ENCODE measurements around the gene NAA35. TPM values are rescaled to one million over a fixed set of nuclear protein-coding genes. Genes with fewer than 3 reads are reported as not detected.
"Not testable (repeated sequence)": the region's sequence is repeated elsewhere in the genome, so short reads cannot be mapped to it uniquely, and the experiment has no call there.

The NAA35 gene
- total RNA-seq, result 15.6 and 16.2 TPM in 2 replicates

DNA sequence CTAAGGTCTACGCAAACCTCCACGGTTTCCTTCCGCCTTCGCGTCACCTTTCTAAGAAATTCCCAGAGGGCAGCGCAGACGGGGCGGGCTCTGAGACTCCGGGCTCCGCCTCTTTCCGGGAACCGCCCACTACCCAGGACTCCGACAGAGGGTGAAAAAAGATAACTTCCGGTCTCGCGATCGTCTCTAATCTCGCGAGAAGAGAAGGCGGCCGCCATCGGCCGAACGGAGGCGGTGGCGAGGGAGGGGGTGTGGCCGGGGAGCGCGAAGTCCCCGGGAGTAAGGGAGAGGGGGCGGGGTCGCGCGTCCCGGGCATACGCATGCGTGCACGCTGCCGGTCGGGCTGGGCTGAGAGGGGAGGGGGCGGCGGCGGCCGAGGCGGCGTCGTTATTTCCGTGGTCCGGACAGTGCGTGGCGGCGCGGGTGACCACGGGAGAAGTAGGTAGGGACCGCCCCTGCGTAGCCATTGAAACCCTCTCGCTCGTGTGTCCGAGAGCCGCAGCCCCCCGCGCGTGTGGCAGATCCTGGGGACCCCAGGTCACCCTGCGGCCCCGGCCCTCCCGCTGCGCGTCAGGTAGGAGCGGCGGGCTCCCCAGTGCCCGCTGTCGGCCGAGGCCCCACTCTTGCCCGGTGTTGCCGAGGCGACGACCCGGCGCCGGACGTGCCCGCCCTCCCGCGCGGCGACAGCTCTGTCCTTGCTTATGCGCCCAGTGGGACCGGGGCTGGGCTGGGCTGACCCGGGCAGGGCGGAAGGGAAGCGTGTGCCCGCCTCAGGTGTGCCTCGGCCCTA is at the start of gene NAA35:
NAA35 (plus strand) TSS at position 315 of the 790 bp plus-strand sequence. CDS start 1,014 bp downstream, outside the sequence.
- DNase-seq (ENCODE audit: low read depth in 2 of 2), result peak; percentile 93 to 97

DNA sequence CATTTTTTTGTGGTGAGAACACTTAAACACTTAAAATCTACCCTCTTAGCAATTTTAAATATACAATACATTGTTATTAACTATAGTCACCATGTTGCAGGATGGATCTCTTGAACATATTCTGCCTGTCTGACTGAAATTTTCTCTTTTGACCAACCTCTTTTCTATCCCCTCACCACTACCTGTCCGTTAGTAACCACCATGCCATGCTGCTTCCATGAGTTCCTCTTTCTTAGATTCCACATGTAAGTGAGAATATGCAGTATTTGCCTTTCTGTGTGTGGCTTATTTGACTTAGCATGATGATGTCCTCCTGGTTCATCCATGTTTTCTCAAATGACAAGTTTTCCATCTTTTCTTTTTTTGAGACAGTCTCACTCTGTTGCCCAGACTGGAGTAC is 48.5 kb upstream of the NAA35 start:
- no peak for DNase-seq (ENCODE audit: low read depth in 2 of 2)

DNA sequence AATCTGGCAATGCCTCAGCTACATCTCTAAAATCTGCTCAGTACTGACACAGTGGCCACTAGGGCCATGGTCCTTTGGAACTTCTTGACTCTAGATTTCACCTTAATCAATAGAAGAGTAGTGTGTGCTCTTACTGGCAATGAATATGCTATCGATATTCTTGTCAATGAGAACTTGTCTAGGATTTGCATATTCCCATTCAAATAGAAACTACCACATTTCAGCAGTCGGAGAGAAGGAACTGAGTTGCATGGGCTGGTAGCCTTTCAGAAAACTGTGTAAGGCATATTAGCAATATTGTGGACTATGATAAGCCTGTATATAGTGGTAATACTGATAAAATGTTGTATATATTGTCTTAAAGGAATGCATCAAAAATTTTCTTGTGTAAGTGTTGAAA is 45.3 kb upstream of the NAA35 start:
- no peak for DNase-seq (ENCODE audit: low read depth in 2 of 2)

DNA sequence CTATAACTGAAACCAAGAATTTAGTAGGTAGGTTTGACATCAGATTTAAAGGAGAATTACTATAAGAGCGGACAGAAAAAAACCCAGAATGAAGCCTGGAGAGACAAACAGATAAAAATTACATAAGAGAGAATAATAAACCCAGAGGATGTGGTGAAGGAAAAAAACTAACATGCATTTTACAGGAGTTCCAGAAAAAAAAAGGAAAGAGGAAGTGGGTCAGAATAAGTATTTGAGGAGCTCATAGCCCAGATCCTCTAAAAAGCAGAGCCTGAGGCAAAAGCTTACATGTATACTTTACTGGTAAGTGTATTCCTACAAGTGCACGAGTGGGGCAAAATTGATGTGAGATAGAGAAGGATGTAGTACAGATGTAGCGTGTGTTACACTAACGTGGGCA is 43.1 kb upstream of the NAA35 start:
- DNase-seq (ENCODE audit: low read depth in 2 of 2), result no peak

DNA sequence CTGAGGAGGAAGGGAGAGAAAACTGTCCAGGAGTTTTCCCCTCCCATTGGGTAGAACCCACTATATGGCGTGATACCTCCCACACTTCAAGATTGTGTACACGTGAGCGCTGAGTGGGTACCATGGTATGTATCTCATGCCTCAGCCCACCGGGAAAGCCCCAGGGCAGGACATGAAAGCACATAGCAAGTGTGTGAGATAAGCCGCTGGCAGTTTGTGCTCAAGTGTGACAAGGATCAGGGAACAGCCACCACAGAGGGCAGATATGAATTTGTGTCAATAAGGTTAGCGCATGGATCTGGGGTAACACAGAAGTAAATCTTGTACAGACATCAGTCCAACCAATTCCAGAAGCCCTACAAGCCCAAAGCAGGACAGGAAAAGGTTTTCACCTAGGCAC is 42.6 kb upstream of the NAA35 start:
- no peak for DNase-seq (ENCODE audit: low read depth in 2 of 2)

DNA sequence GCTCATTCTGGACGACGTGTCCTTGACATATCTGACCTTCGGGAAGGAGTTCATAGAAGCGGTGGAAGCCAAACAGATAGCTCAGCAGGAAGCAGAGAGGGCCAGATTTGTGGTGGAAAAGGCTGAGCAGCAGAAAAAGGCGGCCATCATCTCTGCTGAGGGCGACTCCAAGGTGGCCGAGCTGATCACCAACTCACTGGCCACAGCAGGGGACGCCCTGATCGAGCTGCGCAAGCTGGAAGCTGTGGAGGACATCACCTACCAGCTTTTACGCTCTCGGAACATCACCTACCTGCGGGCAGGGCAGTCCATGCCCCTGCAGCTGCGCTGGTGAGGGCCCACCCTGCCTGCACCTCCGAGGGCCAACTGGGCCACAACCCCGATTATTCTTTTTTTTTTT is 41.6 kb upstream of the NAA35 start:
- no peak for DNase-seq (ENCODE audit: low read depth in 2 of 2)

DNA sequence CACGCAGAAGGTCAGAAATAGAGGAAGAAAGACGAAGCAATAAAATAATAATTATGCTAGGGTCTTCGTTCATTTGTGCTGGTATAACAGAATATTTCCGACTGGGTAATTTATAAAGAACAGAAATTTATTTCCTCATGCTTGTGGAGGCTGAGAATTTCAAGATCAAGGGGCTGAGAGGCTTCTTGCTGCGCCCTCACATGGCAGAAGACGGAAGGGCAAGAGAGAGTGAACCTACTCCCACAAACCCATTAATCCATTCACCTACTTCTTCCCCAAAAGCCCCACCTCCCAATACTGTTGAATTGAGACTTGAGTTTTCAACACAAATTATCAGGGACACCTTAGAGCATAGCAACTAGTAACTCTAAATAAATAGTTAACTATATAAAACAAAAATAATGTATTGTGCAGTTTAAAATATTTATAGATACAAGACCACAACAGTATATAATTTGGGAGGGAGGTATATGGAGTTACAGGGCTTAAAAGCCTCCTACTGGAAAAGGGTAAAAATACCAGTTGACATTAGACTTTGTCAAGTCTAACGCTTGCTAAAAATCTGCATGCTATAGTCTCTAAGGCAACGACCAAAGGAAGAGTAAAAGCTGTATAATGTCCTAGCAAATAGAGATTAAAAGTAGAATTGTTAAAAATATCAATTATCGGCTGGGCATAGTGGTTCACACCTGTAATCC is 40.3 kb upstream of the NAA35 start:
- DNase-seq (ENCODE audit: low read depth in 2 of 2), result peak in 1 of 2 donors; percentile 38

DNA sequence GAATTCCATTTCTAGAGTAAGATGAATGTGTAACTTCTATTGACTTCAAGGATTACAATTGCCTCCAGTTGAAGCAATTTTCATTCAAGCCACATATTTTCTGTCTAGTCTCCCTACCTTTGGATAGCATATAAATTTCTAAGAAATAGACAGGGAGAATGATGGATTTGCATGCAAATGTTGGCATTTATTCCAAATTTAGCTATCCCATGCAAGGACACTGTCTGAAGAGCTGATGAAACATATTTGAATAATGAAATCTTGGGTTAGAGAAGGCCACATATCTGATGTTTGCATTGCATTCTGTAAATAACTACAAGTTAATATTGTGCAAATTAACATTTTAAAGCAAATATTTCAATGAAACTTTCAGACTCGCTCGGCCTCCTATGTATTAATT is 36.0 kb upstream of the NAA35 start:
- no peak for DNase-seq (ENCODE audit: low read depth in 2 of 2)

DNA sequence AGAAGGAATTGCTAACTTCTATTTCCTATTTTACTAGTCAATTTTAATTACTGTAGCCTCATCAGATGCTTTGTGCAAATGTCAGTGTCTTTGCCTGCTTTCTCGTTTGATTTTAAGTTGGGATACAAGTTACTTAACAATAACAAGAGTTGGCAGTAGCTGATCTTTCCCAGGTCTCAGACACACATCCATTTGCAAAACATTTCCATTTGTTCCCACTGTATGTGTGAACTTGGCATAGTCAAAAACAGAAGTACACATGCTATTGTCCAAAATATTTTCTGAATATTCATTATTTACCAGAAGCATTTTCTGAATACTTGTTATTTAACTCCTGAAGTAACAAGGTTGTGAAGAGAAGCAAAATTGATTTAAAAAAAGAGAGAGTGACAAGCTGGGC is 35.0 kb upstream of the NAA35 start:
- no peak for DNase-seq (ENCODE audit: low read depth in 2 of 2)

DNA sequence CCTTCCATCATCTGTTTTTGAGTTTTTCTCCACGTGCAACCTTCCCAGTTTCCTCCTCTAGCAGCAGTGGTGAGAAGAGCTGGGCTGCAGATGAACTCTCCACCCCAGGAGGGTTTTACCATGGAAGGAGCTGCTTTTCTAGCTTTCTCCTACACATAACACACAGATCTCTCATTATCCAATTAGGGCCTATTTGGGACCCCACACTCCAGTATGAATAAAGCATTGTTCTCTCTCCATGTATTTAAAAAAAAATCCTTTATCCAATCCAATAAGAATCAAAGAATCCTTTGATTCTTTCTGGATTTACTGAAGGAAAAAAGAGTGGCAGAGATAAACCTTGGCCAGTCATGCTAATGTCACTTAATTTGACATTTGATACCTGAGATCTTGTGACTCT is 31.6 kb upstream of the NAA35 start:
- no peak for DNase-seq (ENCODE audit: low read depth in 2 of 2)

DNA sequence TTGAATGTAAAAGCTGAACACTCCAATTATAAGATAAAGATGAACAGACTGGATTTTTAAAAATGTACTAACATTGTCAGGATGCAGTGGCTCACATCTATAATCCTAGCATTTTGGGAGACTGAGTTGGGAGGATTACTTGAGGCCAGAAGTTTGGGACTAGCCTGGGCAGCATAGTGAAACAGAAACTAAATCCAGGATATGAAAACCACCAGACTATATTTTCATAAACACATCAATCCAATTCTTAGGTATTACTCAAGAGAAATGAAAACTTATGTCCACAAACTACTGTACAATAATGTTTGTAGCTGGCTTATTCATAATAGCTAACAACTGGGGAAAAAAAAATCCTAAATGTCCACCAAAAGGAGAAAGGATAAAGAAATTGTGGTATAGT is 26.8 kb upstream of the NAA35 start:
- DNase-seq (ENCODE audit: low read depth in 2 of 2), result no peak

DNA sequence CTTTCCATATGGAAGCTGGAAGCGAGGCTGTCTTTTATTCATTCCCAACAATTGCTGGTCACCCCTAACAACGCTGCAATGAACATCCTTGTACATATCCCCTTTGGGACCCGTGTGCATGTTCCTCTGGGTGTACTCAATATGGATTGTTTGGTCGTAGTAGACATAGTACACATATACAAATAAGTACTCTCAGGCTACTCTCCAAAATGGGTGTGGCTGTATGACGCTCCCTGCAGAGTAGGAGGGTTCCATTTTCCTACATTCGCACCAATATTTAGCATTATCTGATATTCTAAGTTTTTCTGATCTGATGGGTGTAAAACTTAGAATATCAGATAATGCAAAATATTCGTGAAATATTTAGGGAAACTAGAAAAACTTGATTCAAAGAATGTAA is 23.2 kb upstream of the NAA35 start:
- no peak for DNase-seq (ENCODE audit: low read depth in 2 of 2)

DNA sequence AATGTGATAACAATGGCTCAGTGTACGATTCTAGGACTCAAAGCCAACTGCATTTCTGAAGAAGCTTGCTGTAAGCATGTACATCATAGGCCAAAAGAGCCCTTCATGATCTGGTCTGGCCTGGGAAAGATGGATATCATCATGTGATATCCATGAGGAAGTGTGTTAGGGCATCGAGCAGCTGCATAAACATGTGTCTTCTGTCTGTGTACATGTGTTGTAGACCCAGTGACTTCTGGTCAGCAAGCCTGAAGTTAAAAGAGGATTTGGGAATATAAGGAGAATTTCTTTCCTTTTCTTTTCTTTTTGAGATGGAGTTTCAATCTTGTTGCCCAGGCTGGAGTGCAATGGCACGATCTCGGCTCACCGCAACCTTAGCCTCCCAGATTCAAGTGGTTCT is 15.5 kb upstream of the NAA35 start:
- DNase-seq (ENCODE audit: low read depth in 2 of 2), result no peak

DNA sequence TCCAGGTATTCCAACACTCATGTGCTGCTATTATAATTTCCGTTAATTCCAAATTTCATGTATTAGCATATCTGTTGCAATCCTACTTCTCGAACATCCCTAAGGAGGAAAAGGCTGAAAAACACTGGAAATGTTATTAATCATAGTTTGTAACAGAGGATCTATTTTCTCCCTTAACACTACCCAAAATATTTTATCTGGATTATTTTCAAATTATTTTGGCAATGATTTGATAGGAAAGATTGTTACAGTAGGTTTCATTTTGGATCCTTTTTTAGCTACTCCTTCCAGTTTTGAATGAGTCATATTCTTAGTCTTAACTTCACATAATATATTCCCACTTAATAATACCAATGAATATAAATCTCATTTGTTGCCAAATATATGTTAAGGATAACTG is 13.9 kb upstream of the NAA35 start:
- DNase-seq (ENCODE audit: low read depth in 2 of 2), result no peak

DNA sequence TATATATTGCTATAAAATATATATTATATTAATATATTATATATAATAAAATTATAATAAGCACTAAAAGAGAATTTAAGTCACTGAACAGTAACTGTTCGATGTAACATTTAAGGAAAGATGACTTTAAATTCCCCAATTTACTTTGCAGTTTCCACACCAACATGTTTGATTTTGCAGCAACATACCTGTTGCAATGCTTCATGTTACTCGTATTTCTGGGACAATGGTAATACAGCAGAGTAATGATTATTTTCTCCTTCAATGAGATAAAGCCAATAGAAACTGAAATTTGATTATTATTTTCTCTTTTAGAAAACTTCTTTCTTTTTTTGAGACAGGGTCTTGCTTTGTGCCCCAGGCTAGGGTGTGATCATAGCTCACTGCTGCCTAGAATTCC is 9.5 kb upstream of the NAA35 start:
- DNase-seq (ENCODE audit: low read depth in 2 of 2), result no peak

DNA sequence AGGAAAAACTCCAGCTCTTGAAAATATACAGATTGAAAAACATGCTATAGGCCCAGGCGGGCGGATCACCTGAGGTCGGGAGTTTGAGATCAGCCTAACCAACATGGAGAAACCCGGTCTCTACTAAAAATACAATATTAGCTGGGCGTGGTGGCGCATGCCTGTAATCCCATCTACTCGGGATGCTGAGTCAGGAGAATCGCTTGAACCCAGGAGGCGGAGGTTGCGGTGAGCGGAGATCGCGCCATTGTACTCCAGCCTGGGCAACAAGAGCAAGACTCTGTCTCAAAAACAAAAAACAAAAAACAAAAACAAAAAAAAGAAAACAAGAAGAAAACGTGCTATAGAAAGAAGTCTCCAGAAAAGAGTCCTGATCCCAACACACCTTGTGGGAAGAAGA is 5.0 kb upstream of the NAA35 start:
- not testable (repeated sequence) for DNase-seq (ENCODE audit: low read depth in 2 of 2)

DNA sequence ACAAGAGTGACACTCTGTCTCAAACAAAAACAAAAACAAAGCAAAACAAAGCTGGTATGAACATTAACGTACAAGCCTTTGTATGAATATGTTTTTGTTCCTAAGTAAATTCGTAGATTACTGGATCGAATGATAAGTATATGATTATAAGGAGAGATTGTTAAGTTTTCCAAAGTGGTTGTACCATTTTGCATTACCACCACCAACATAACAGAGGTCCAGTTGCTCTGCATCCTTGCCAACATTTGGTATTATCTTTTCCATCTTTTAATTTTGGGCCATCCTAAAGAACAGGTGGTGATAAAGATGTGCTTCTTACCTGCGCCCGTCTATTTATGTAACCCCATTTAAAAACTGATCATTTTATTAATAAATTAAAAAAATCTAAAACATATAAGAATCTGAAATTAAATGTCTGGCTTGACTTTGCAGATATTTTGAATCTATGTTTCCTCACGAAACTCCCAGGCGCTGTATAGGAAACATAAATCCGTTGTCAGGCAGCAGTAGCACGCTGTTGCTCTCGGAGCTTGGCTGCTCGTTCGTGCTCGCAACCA is 593 bp upstream of the NAA35 start:
- no peak for DNase-seq (ENCODE audit: low read depth in 2 of 2)

DNA sequence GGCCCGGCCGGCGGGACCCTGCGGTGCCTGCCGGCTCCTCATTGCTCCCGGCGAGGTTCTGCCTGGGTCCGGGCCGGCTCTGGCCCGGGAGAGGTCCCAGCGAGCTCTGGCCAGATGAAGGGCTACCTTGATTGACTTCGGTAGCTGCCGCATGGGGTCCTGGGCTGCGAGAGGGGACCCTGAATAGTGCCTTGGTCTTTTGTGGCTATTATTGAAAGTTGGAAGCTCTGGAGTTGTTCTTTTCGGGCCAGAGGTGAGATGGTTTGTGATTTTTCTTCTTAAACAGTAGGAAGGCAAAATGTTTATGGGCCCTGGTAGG is 635 bp downstream of the NAA35 start:
- peak in 1 of 2 donors; percentile 2 for DNase-seq (ENCODE audit: low read depth in 2 of 2)

DNA sequence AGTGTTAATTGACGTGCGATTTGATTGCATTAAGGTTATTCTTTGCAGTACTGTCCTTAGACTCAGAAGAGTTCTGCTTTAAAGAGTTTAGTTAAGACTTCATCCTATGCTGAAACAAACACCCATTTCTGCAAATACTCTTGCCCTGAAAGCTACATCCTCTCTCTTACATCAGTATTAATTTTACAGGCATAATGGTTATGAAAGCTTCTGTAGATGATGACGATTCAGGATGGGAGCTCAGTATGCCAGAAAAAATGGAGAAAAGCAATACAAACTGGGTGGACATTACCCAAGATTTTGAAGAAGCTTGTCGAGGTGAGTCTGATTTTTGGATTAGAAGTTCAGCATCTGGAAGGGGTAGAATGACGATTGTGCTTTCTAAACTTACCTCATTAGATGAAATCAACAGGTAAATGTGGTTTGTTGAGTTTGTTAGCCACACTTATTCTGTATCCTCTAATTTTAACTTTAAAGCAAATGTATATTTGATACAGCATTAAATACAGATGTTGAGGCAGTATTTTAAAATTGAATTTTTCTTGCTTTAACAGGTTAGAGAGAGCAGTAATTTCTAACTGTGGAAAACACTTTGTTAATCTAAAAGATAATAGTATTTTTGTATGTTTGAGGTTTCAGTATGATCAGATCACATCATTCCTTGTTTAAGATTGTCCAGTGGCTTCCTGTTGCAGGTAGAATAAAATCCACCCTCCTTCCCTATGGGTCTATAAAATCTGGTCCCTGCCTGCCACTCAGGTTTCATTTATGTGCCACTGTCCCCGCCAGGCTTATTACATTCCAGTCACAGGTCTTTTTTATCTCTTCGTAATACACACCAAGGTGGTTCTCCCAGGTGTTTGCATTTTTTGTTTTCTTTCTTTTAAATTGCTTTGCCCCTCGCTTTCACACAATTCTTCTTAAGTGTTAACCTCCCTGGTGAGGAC is 1.3 kb downstream of the NAA35 start:
- no peak for DNase-seq (ENCODE audit: low read depth in 2 of 2)

DNA sequence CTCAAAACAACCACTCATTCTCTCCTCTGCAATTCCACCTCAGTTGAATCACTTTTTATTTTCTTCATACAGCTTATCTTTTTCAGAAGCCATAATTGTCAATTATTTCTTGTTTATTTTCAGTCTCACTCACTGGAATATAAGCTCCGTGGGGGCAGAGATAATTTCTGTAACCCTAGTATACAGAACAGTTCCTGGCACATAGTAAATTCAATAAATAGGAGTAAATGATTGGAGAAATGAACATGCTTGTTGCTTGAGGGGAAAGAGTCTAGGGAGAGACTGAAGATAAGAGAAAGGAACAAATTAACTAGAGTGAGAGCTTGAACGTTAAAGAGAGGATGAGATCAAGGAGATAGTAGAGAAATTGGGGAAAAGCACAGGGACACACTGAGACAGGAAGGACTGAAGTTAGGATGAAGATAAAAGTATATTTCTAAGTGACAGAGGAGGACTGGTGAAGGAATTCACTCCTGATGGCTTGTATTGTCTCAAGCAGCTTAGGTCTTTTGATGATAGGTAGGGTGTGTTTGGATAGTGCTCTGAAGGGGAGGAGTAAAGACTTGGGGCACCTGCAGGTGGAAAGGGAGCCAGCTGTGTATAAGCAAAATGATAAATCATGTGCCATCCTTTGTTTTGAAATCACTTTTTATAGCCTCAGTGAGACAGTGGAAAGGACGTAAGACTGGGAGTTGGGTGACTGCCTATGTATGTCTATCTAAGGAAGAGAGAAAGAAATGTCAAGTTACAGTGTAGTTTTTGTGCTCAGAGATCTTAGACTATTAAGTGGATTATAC is 2.2 kb downstream of the NAA35 start:
- DNase-seq (ENCODE audit: low read depth in 2 of 2), result no peak
